ENCODE data around the gene SMTNL1.

The SMTNL1 gene

GRCh38 chr11:57586711-57587245 is 49.4 kb downstream of the SMTNL1 start:
- Histone ChIP-seq H3K27me3 (ENCODE audit: control insufficient read depth in 5 of 5, insufficient read depth in 4 of 5, low read length in 5 of 5) (peaks cover 0 to 2% (median 0%) of the 10 kb centered on the region in 5 donors), H3K4me3 (ENCODE audit: low read depth in 1 of 5, low read length in 5 of 5) (no peak overlapping the region), H3K9me3 (ENCODE audit: control insufficient read depth in 5 of 5, low read length in 5 of 5) (no peaks in the 10 kb centered on the region), H3K4me1 (ENCODE audit: control insufficient read depth in 5 of 5, insufficient read depth in 5 of 5, low read length in 5 of 5) (no peaks in the 10 kb centered on the region), H3K36me3 (ENCODE audit: control insufficient read depth in 5 of 5, insufficient read depth in 5 of 5, low read length in 5 of 5) (no peaks in the 10 kb centered on the region), H3K9ac (ENCODE audit: low read length in 5 of 5) (no peak overlapping the region), H3K27ac (ENCODE audit: low read depth, low read length) (no peak overlapping the region)

DNA sequence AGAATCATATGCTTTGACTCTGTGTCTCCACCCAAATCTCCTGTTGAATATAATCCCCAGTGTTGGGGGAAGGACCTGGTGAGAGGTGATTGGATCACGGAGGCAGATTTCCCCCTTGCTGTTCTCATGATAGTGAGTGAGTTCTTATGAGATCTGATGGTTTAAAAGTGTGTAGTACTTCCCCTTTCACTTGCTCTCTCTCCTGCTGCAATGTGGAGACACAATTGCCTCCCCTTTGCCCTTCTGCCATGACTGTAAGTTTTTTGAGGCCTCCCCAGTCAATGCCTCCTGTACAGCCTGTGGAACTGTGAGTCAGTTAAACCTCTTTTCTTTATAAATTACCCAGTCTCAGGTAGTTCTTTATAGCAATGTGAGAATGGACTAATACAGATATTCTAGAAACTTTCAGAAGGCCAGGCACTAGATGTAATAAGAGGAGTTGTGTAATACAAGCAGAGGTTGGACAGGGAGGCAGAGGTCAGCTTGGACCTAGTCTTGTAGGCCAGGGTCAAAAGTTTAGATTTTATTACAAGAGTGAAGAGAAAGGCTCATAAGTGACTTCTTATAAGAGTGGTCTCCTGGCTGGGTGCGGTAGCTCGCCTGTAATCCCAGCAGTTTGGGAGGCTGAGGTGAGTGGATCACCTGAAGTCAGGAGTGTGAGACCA is 50.8 kb downstream of the SMTNL1 start:
- Histone ChIP-seq H3K9me3 (ENCODE audit: control insufficient read depth in 5 of 5, low read length in 5 of 5) (no peaks in the 10 kb centered on the region), H3K27me3 (ENCODE audit: control insufficient read depth in 5 of 5, insufficient read depth in 4 of 5, low read length in 5 of 5) (peaks cover 0 to 2% (median 0%) of the 10 kb centered on the region in 5 donors), H3K27ac (ENCODE audit: low read depth, low read length) (no peak overlapping the region), H3K36me3 (ENCODE audit: control insufficient read depth in 5 of 5, insufficient read depth in 5 of 5, low read length in 5 of 5) (no peaks in the 10 kb centered on the region), H3K4me3 (ENCODE audit: low read depth in 1 of 5, low read length in 5 of 5) (no peak overlapping the region), H3K9ac (ENCODE audit: low read length in 5 of 5) (no peak overlapping the region), H3K4me1 (ENCODE audit: control insufficient read depth in 5 of 5, insufficient read depth in 5 of 5, low read length in 5 of 5) (no peaks in the 10 kb centered on the region)

DNA sequence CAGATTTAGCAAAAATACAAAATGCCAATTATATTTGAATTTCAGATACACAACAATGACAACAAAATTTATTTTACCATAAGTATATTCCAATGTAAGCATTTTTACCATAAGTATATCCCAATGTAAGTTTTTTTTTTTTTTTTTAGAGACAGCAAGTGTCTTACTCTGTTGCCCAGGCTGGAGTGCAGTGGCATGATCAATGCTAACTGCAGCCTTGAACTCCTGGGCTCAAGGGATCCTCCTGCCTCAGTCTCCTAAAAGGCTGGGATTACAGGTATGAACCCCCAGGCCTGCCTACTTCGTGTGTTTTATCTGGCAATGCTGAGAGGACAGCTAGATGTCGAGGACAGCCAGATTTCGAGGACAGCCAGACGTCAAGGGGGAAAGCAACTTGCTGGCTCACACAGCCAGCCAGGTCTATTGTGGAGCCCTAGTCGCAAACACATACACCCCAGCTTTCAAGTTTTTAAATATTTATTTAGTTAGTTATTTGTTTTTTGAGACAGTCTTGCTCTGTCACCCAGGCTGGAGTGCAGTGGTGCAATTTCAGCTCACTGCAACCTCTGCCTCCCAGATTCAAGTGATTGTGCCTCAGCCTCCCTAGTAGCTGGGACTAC is 59.0 kb downstream of the SMTNL1 start:
- Histone ChIP-seq H3K27me3 (ENCODE audit: control insufficient read depth in 5 of 5, insufficient read depth in 4 of 5, low read length in 5 of 5) (no peaks in the 10 kb centered on the region), H3K27ac (ENCODE audit: low read depth, low read length) (peak overlapping the region; percentile 88), H3K9ac (ENCODE audit: low read length in 5 of 5) (peak overlapping the region in 2 of 5 donors; percentile 34 to 77), H3K36me3 (ENCODE audit: control insufficient read depth in 5 of 5, insufficient read depth in 5 of 5, low read length in 5 of 5) (peaks cover 0 to 11% (median 5%) of the 10 kb centered on the region in 5 donors), H3K4me3 (ENCODE audit: low read depth in 1 of 5, low read length in 5 of 5) (no peak overlapping the region), H3K4me1 (ENCODE audit: control insufficient read depth in 5 of 5, insufficient read depth in 5 of 5, low read length in 5 of 5) (peaks cover 4 to 25% (median 24%) of the 10 kb centered on the region in 5 donors), H3K9me3 (ENCODE audit: control insufficient read depth in 5 of 5, low read length in 5 of 5) (no peaks in the 10 kb centered on the region)

GRCh38 chr11:57597461-57597915 is 60.1 kb downstream of the SMTNL1 start, which contains the start of gene SERPING1:
SERPING1 (plus strand) TSS chr11:57597685; CDS start chr11:57598271, 586 bp downstream.
- peak within 1 kb of the TSS; percentile 59 to 81 (median 75) for H3K9ac ChIP-seq (ENCODE audit: low read length in 5 of 5)
- peaks cover 4 to 25% (median 24%) of the 10 kb centered on the region in 5 donors for H3K4me1 ChIP-seq (ENCODE audit: control insufficient read depth in 5 of 5, insufficient read depth in 5 of 5, low read length in 5 of 5)

GRCh38 chr11:57597916-57598830 is 60.8 kb downstream of the SMTNL1 start:
- H3K36me3 ChIP-seq (ENCODE audit: control insufficient read depth in 5 of 5, insufficient read depth in 5 of 5, low read length in 5 of 5), result peaks cover 0 to 16% (median 12%) of the 10 kb centered on the region in 5 donors
- H3K9me3 ChIP-seq (ENCODE audit: control insufficient read depth in 5 of 5, low read length in 5 of 5), result no peaks in the 10 kb centered on the region
- peak overlapping the region; percentile 88 for H3K27ac ChIP-seq (ENCODE audit: low read depth, low read length)
- H3K4me1 ChIP-seq (ENCODE audit: control insufficient read depth in 5 of 5, insufficient read depth in 5 of 5, low read length in 5 of 5), result peaks cover 4 to 25% (median 24%) of the 10 kb centered on the region in 5 donors
- peak overlapping the region; percentile 69 to 91 (median 81) for H3K4me3 ChIP-seq (ENCODE audit: low read depth in 1 of 5, low read length in 5 of 5)
- H3K9ac ChIP-seq (ENCODE audit: low read length in 5 of 5), result peak overlapping the region; percentile 59 to 81 (median 75)
- H3K27me3 ChIP-seq (ENCODE audit: control insufficient read depth in 5 of 5, insufficient read depth in 4 of 5, low read length in 5 of 5), result no peaks in the 10 kb centered on the region

More at GRCh38 chr11:57597461-57597915, 60.1 kb downstream of the SMTNL1 start, which contains the start of gene SERPING1:
- H3K27me3 ChIP-seq (ENCODE audit: control insufficient read depth in 5 of 5, insufficient read depth in 4 of 5, low read length in 5 of 5), result no peaks in the 10 kb centered on the region
- H3K9me3 ChIP-seq (ENCODE audit: control insufficient read depth in 5 of 5, low read length in 5 of 5), result no peaks in the 10 kb centered on the region
- H3K27ac ChIP-seq (ENCODE audit: low read depth, low read length), result peak within 1 kb of the TSS; percentile 88
- H3K36me3 ChIP-seq (ENCODE audit: control insufficient read depth in 5 of 5, insufficient read depth in 5 of 5, low read length in 5 of 5), result peaks cover 0 to 16% (median 11%) of the 10 kb centered on the region in 5 donors
- peak within 1 kb of the TSS; percentile 69 to 91 (median 81) for H3K4me3 ChIP-seq (ENCODE audit: low read depth in 1 of 5, low read length in 5 of 5)

GRCh38 chr11:57598831-57599155 is 61.4 kb downstream of the SMTNL1 start:
- H3K4me1 ChIP-seq (ENCODE audit: control insufficient read depth in 5 of 5, insufficient read depth in 5 of 5, low read length in 5 of 5), result peaks cover 4 to 25% (median 24%) of the 10 kb centered on the region in 5 donors
- H3K9ac ChIP-seq (ENCODE audit: low read length in 5 of 5), result peak overlapping the region; percentile 39 to 81 (median 71)
- no peaks in the 10 kb centered on the region for H3K9me3 ChIP-seq (ENCODE audit: control insufficient read depth in 5 of 5, low read length in 5 of 5)
- peak overlapping the region; percentile 69 to 82 (median 81) for H3K4me3 ChIP-seq (ENCODE audit: low read depth in 1 of 5, low read length in 5 of 5)
- peaks cover 0 to 16% (median 12%) of the 10 kb centered on the region in 5 donors for H3K36me3 ChIP-seq (ENCODE audit: control insufficient read depth in 5 of 5, insufficient read depth in 5 of 5, low read length in 5 of 5)
- H3K27ac ChIP-seq (ENCODE audit: low read depth, low read length), result peak overlapping the region; percentile 88
- H3K27me3 ChIP-seq (ENCODE audit: control insufficient read depth in 5 of 5, insufficient read depth in 4 of 5, low read length in 5 of 5), result no peaks in the 10 kb centered on the region

GRCh38 chr11:57599381-57599780 is 62.0 kb downstream of the SMTNL1 start:
- Histone ChIP-seq H3K36me3 (ENCODE audit: control insufficient read depth in 5 of 5, insufficient read depth in 5 of 5, low read length in 5 of 5) (peaks cover 0 to 16% (median 12%) of the 10 kb centered on the region in 5 donors), H3K9me3 (ENCODE audit: control insufficient read depth in 5 of 5, low read length in 5 of 5) (no peaks in the 10 kb centered on the region), H3K27me3 (ENCODE audit: control insufficient read depth in 5 of 5, insufficient read depth in 4 of 5, low read length in 5 of 5) (no peaks in the 10 kb centered on the region), H3K4me3 (ENCODE audit: low read depth in 1 of 5, low read length in 5 of 5) (peak overlapping the region in 4 of 5 donors; percentile 69 to 82 (median 78)), H3K9ac (ENCODE audit: low read length in 5 of 5) (no peak overlapping the region), H3K27ac (ENCODE audit: low read depth, low read length) (peak overlapping the region; percentile 88), H3K4me1 (ENCODE audit: control insufficient read depth in 5 of 5, insufficient read depth in 5 of 5, low read length in 5 of 5) (peaks cover 4 to 30% (median 24%) of the 10 kb centered on the region in 5 donors)
